H1 (cell line): Measurements from ENCODE around the gene CORIN. TPM values are rescaled to one million over a fixed set of nuclear protein-coding genes. Genes with fewer than 3 reads are reported as not detected.

ENCODE experiments used
- CTCF ChIA-PET: fragments of 300-600 bp; sonication (Branson Sonifier 250); formaldehyde crosslinking; loops from one replicate; lab custom pipeline; 2021; ENCODE audit not compliant: partially characterized antibody; lab: Charles Lee
- POLR2A ChIA-PET: fragments of 300-600 bp; sonication (Branson Sonifier 250); formaldehyde crosslinking; loops from one replicate; lab custom pipeline; 2021; ENCODE audit warnings: inconsistent platforms; ENCODE audit not compliant: partially characterized antibody; lab: Charles Lee
- DNase-seq, 2 experiments: peaks; one replicate each; pipeline versions ENCODE4 v3.0.0 to v3.0.0-alpha.2; 2010 to 2022; ENCODE audit warnings: low spot score in 2 of 2, low read depth in 1 of 2, mixed read lengths in 1 of 2
- FAIRE-seq: peaks from 2 replicates; lab custom pipeline; 2011; peaks lifted over from hg19 to GRCh38; lab: Jason Lieb, UNC
- H2AFZ ChIP-seq: 2 replicates; pipeline ENCODE4 v1.8.1; 2012; ENCODE audit warnings: low read length, inconsistent platforms
- H2AK5ac ChIP-seq: 2 replicates; pipeline ENCODE4 v1.6.1; 2013; ENCODE audit warnings: low read depth, low read length
- H2BK120ac ChIP-seq: replicated peaks from 2 replicates; pipeline ENCODE3; 2013; ENCODE audit warnings: low read depth, low read length, inconsistent platforms
- H2BK12ac ChIP-seq: 2 replicates; pipeline ENCODE4 v1.6.1; 2013; ENCODE audit warnings: low read depth, low read length
- H2BK15ac ChIP-seq: 2 replicates; pipeline ENCODE4 v1.6.1; 2013; ENCODE audit warnings: low read length
- H2BK20ac ChIP-seq: 2 replicates; pipeline ENCODE4 v1.6.1; 2013; ENCODE audit warnings: low read length
- H2BK5ac ChIP-seq: 2 replicates; pipeline ENCODE4 v1.6.1; 2013; ENCODE audit warnings: low read depth, low read length
- H3K14ac ChIP-seq: 2 replicates; pipeline ENCODE4 v1.6.1; 2013; ENCODE audit warnings: inconsistent platforms; ENCODE audit not compliant: insufficient read length
- H3K18ac ChIP-seq: 2 replicates; pipeline ENCODE4 v1.6.1; 2013; ENCODE audit warnings: low read length; ENCODE audit errors: extremely low read depth
- H3K23ac ChIP-seq: 2 replicates; pipeline ENCODE4 v1.6.1; 2013; ENCODE audit warnings: inconsistent platforms; ENCODE audit not compliant: insufficient read length
- H3K23me2 ChIP-seq: 2 replicates; pipeline ENCODE4 v1.6.1; 2013; ENCODE audit warnings: low read depth, low read length
- H3K27ac ChIP-seq: 2 replicates; pipeline ENCODE4 v1.6.1; 2011; ENCODE audit warnings: low read depth, low read length, inconsistent platforms
- H3K27me3 ChIP-seq, 4 experiments: replicated peaks in 1 of 4; 1 replicate in 1 of 4; 2 replicates in 3 of 4; pipeline versions ENCODE4 v1.6.1 to v1.8.1; 2011 to 2013; ENCODE audit warnings: low read length in 3 of 4, mild to moderate bottlenecking in 3 of 4, inconsistent platforms in 2 of 4, mixed read lengths in 2 of 4, moderate library complexity in 1 of 4; ENCODE audit not compliant: control insufficient read depth in 3 of 4, insufficient read depth in 3 of 4; ENCODE audit errors: extremely low read depth in 1 of 4
- H3K36me3 ChIP-seq, 4 experiments: 2 replicates each; pipeline versions ENCODE4 v1.6.1 to v1.8.1; 2011 to 2013; ENCODE audit warnings: mild to moderate bottlenecking in 4 of 4, low read length in 3 of 4, moderate library complexity in 2 of 4, control low read depth in 1 of 4, inconsistent platforms in 1 of 4; ENCODE audit not compliant: insufficient read depth in 4 of 4, control insufficient read depth in 2 of 4
- H3K4ac ChIP-seq: replicated peaks from 2 replicates; pipeline ENCODE3; 2013; ENCODE audit warnings: low read length, low read depth, mixed read lengths, inconsistent platforms; ENCODE audit not compliant: insufficient read length
- H3K4me1 ChIP-seq, 4 experiments: replicated peaks in 1 of 4; 1 replicate in 1 of 4; 2 replicates in 3 of 4; pipeline versions ENCODE4 v1.6.1 to v1.8.1; 2011 to 2013; ENCODE audit warnings: low read length in 3 of 4, inconsistent platforms in 2 of 4, mixed read lengths in 1 of 4; ENCODE audit not compliant: insufficient read depth in 4 of 4, control insufficient read depth in 3 of 4
- H3K4me2 ChIP-seq, 2 experiments: 2 replicates each; pipeline versions ENCODE4 v1.6.1 to v1.8.1; 2011 to 2013; ENCODE audit warnings: low read depth in 2 of 2, low read length in 2 of 2, control low read depth in 1 of 2, inconsistent platforms in 1 of 2, mild to moderate bottlenecking in 1 of 2; ENCODE audit not compliant: insufficient read depth in 1 of 2
- H3K4me3 ChIP-seq, 4 experiments: fragments of 200-600, 300-600 bp in 1 of 4; sonication (generic), shearing (Covaris generic), sonication (Bioruptor Twin) in 1 of 4; 2 replicates each; pipeline versions ENCODE4 v1.5.1 to v1.8.1; 2011 to 2016; ENCODE audit warnings: low read length in 4 of 4, low read depth in 3 of 4, control low read depth in 2 of 4, inconsistent platforms in 2 of 4, mild to moderate bottlenecking in 2 of 4, mixed read lengths in 1 of 4, moderate library complexity in 1 of 4; ENCODE audit not compliant: insufficient read depth in 2 of 4; ENCODE audit errors: extremely low read depth in 1 of 4
- H3K56ac ChIP-seq: replicated peaks from 2 replicates; pipeline ENCODE3; 2013; ENCODE audit warnings: low read depth, mild to moderate bottlenecking, mixed read lengths, low read length, inconsistent platforms; ENCODE audit not compliant: insufficient read length
- H3K79me1 ChIP-seq: 2 replicates; pipeline ENCODE4 v1.6.1; 2013; ENCODE audit warnings: low read depth, low read length, control low read depth
- H3K79me2 ChIP-seq, 2 experiments: 2 replicates each; pipeline versions ENCODE4 v1.6.1 to v1.8.1; 2012 to 2013; ENCODE audit warnings: low read length in 2 of 2, mild to moderate bottlenecking in 2 of 2, inconsistent platforms in 1 of 2; ENCODE audit not compliant: insufficient read depth in 2 of 2, control insufficient read depth in 1 of 2
- H3K9ac ChIP-seq, 4 experiments: replicated peaks in 1 of 4; 1 replicate in 1 of 4; 2 replicates in 3 of 4; pipeline versions ENCODE4 v1.6.1 to v1.8.1; 2011 to 2013; ENCODE audit warnings: low read depth in 3 of 4, low read length in 3 of 4, control low read depth in 2 of 4, mild to moderate bottlenecking in 2 of 4, moderate library complexity in 2 of 4, inconsistent platforms in 1 of 4; ENCODE audit errors: extremely low read depth in 1 of 4
- H3K9me3 ChIP-seq, 2 experiments: 2 replicates each; pipeline versions ENCODE4 v1.6.1 to v1.8.1; 2012 to 2013; ENCODE audit warnings: mild to moderate bottlenecking in 2 of 2, moderate library complexity in 2 of 2, control low read depth in 1 of 2, inconsistent platforms in 1 of 2, low read depth in 1 of 2, low read length in 1 of 2, mixed read lengths in 1 of 2; ENCODE audit not compliant: insufficient read depth in 2 of 2
- H4K20me1 ChIP-seq, 2 experiments: replicated peaks in 1 of 2; 2 replicates each; pipeline versions ENCODE3 to v1.8.1; 2011 to 2013; ENCODE audit warnings: inconsistent platforms in 2 of 2, low read length in 2 of 2, mild to moderate bottlenecking in 1 of 2; ENCODE audit not compliant: insufficient read depth in 2 of 2, control insufficient read depth in 1 of 2
- H4K5ac ChIP-seq: 2 replicates; pipeline ENCODE4 v1.6.1; 2013; ENCODE audit warnings: low read length, low read depth, mixed read lengths, inconsistent platforms; ENCODE audit not compliant: insufficient read length
- H4K8ac ChIP-seq: 2 replicates; pipeline ENCODE4 v1.8.0; 2013; ENCODE audit warnings: mild to moderate bottlenecking, moderate library complexity, low read length, inconsistent platforms; ENCODE audit not compliant: insufficient read depth; ENCODE audit errors: extremely low read depth
- H4K91ac ChIP-seq: replicated peaks from 2 replicates; pipeline ENCODE3; 2013; ENCODE audit warnings: low read length, mixed read lengths, inconsistent platforms; ENCODE audit not compliant: insufficient read length
- EGR1 ChIP-seq: IDR thresholded peaks from 2 replicates; pipeline ENCODE4 v1.6.1; 2011; ENCODE audit warnings: low read depth, low read length, borderline replicate concordance
- EZH2 ChIP-seq: fragments of 200-600 bp; sonication (generic); IDR thresholded peaks from 2 replicates; pipeline ENCODE4 v1.7.1; 2012; ENCODE audit warnings: low read depth, mild to moderate bottlenecking, moderate library complexity, low read length, inconsistent platforms; ENCODE audit not compliant: severe bottlenecking
- RBBP5 ChIP-seq: IDR thresholded peaks from 2 replicates; pipeline ENCODE4 v1.7.1; 2012; ENCODE audit warnings: low read depth, mild to moderate bottlenecking, inconsistent platforms, low read length, moderate library complexity, borderline replicate concordance
- TEAD4 ChIP-seq: IDR thresholded peaks from 2 replicates; pipeline ENCODE4 v1.6.1; 2012; ENCODE audit warnings: low read depth, low read length, inconsistent platforms, mixed read lengths
- WGBS, 2 experiments: shearing (Covaris generic) in 1 of 2; methylation state at CpG; one replicate each; pipeline versions ENCODE4 v1.1.6 to v1.1.7; 2013 to 2015; ENCODE audit warnings: low lambda C conversion rate in 2 of 2, mixed read lengths in 2 of 2, inconsistent platforms in 1 of 2, low coverage in 1 of 2, missing lambda C conversion rate in 1 of 2; ENCODE audit not compliant: insufficient replicate concordance in 2 of 2, insufficient coverage in 1 of 2, insufficient read length in 1 of 2; ENCODE audit errors: extremely low coverage in 1 of 2, missing lambda C conversion rate in 1 of 2; 5-methylcytosine and 5-hydroxymethylcytosine counted together
- polyA plus RNA-seq, 7 experiments: library from polyadenylated mRNA; depleted of rRNA in 3 of 7; stranded (reverse) in 5 of 7; unstranded in 2 of 7; fragments of >200 nt in 5 of 7; fragments of 200-250 nt in 2 of 7; gene quantifications; 1 replicate in 5 of 7; 2 replicates in 1 of 7; 4 replicates in 1 of 7; pipeline versions ENCODE4 v1.2.1 to v1.2.3, GENCODE V29; 2011 to 2013; ENCODE audit warnings: missing spikeins in 2 of 7, mixed read lengths in 2 of 7
- total RNA-seq: library from RNA; stranded (reverse); fragmentation: NEBNext Ultra II Directional; extraction: Animal tissue kit (Norgen Biotek cat#: 25700); gene quantifications from 2 replicates; pipeline ENCODE4 v1.2.1, GENCODE V29; 2021
- TF ChIP-seq, protein P1 (sequence below), 3 experiments: IDR thresholded peaks; 1 replicate in 2 of 3; 2 replicates in 1 of 3; pipeline versions ENCODE4 v1.5.1 to v1.6.1; 2011; ENCODE audit warnings: low read length in 3 of 3, mild to moderate bottlenecking in 3 of 3, inconsistent platforms in 2 of 3, low read depth in 1 of 3, moderate library complexity in 1 of 3; ENCODE audit not compliant: insufficient read depth in 1 of 3; ENCODE audit errors: control extremely low read depth in 1 of 3

The CORIN gene
- total and polyA plus RNA-seq, 2 of the 8 experiments (the other 6 are each of a cell fraction or from before 2014, with no cell fraction given), result 0.09 to 0.32 TPM

DNA sequence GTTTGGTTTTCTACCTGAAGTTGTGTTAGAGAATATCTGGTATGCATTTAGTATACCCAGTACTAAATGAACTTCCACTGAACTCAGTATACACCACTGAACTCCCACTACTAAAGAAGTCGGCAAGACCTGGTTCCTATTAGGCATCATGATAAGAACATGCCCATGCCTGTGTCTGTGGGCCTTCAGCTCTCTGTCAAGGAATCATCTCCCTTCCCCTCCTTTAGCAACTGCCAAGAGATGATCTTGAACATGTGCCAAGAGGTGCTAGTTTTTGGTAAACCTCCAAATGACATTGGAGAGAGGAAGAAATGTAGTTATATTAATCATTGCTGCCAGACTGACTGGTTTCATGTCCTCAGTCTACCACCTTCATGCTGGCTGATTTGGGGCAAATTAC is 239.5 kb downstream of the CORIN start:
- no peak overlapping the region for H3K4me2 ChIP-seq
- no peak for DNase-seq
- H3K14ac ChIP-seq, result no peak overlapping the region
- H3K4me1 ChIP-seq, result no peaks in the 10 kb centered on the region
- TF ChIP-seq, protein P1, sequence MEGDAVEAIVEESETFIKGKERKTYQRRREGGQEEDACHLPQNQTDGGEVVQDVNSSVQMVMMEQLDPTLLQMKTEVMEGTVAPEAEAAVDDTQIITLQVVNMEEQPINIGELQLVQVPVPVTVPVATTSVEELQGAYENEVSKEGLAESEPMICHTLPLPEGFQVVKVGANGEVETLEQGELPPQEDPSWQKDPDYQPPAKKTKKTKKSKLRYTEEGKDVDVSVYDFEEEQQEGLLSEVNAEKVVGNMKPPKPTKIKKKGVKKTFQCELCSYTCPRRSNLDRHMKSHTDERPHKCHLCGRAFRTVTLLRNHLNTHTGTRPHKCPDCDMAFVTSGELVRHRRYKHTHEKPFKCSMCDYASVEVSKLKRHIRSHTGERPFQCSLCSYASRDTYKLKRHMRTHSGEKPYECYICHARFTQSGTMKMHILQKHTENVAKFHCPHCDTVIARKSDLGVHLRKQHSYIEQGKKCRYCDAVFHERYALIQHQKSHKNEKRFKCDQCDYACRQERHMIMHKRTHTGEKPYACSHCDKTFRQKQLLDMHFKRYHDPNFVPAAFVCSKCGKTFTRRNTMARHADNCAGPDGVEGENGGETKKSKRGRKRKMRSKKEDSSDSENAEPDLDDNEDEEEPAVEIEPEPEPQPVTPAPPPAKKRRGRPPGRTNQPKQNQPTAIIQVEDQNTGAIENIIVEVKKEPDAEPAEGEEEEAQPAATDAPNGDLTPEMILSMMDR (IDR thresholded peaks at IDR 0.05; ENCODE audit: control extremely low read depth in 1 of 3, insufficient read depth in 1 of 3, low read depth in 1 of 3, low read length in 3 of 3), result no peak
- no peak for TF ChIP-seq EZH2
- no peak for TF ChIP-seq EGR1
- TF ChIP-seq RBBP5, result no peak
- no peak for TF ChIP-seq TEAD4
- H4K91ac ChIP-seq, result no peak overlapping the region
- H3K79me2 ChIP-seq, result no peaks in the 10 kb centered on the region
- no peak overlapping the region for H4K5ac ChIP-seq
- no peak overlapping the region for H4K8ac ChIP-seq
- H3K23ac ChIP-seq, result no peak overlapping the region
- H3K56ac ChIP-seq, result no peak overlapping the region
- FAIRE-seq, result no peak
- no peaks in the 10 kb centered on the region for H3K27me3 ChIP-seq
- H3K9me3 ChIP-seq, result no peaks in the 10 kb centered on the region
- 81% methylated on average over 1 of the region's 1 CpG; no CpG with 5 or more reads in 1 of the 2 experiments for WGBS, 2 experiments
- no peak overlapping the region for H3K4ac ChIP-seq
- H2BK12ac ChIP-seq, result no peak overlapping the region
- H2AFZ ChIP-seq, result no peak overlapping the region
- no peak overlapping the region for H3K4me3 ChIP-seq
- no peak overlapping the region for H3K18ac ChIP-seq
- no peaks in the 10 kb centered on the region for H3K79me1 ChIP-seq
- no peak overlapping the region for H2AK5ac ChIP-seq
- H3K23me2 ChIP-seq, result no peaks in the 10 kb centered on the region
- no peak overlapping the region for H3K9ac ChIP-seq
- ChIA-PET CTCF (interaction anchor here (1.3 kb wide), 1 partner anchor 44 kb away, joined by 3 read pairs; no protein-coding TSS in a partner anchor), POLR2A (no interaction called here)
- H4K20me1 ChIP-seq, result no peaks in the 10 kb centered on the region
- H2BK5ac ChIP-seq, result no peak overlapping the region
- no peak overlapping the region for H2BK15ac ChIP-seq
- H2BK120ac ChIP-seq, result no peak overlapping the region
- H3K36me3 ChIP-seq, result no peaks in the 10 kb centered on the region
- H3K27ac ChIP-seq, result no peak overlapping the region
- H2BK20ac ChIP-seq, result no peak overlapping the region
